HL-60/S4 treated with phorbol 12-myristate 13-acetate at 8.2 ng/mL for 4 days and 3 days (cell line): Measurements from ENCODE around the gene USP16.

ENCODE experiments used
- in situ Hi-C: fragments of 300-500 bp; cut with MboI; formaldehyde crosslinking; loops from 2 replicates; pipeline ENCODE4 v1.15.0; 2022; ENCODE audit warnings: low sequenced_read_pairs

USP16 gene

GRCh38 chr21:29082046-29082815 is 57.8 kb downstream of the USP16 start:
- in situ Hi-C loops: loop anchor here (10.0 kb wide), 1 partner anchor 293 kb away; no protein-coding TSS in a partner anchor

GRCh38 chr21:29083306-29083705 is 58.8 kb downstream of the USP16 start:
- in situ Hi-C loops: loop anchor here (10.0 kb wide), 1 partner anchor 291 kb away; no protein-coding TSS in a partner anchor

- in situ Hi-C loops: loop anchor here (10.0 kb wide), 1 partner anchor 290 kb away; no protein-coding TSS in a partner anchor
Observed at GRCh38 chr21:29084372-29084771, 59.9 kb downstream of the USP16 start.

- in situ Hi-C loops: loop anchor here (10.0 kb wide), 1 partner anchor 290 kb away; no protein-coding TSS in a partner anchor
Observed at GRCh38 chr21:29085106-29085752, 60.8 kb downstream of the USP16 start.

GRCh38 chr21:29091033-29091432 is 66.6 kb downstream of the USP16 start:
- in situ Hi-C loops: no loop called here

GRCh38 chr21:29092102-29092959 is 67.9 kb downstream of the USP16 start:
- in situ Hi-C loops: no loop called here

GRCh38 chr21:29096218-29097015 is 71.9 kb downstream of the USP16 start:
- in situ Hi-C loops: no loop called here

GRCh38 chr21:29098156-29098555 is 73.7 kb downstream of the USP16 start:
- in situ Hi-C loops: no loop called here

GRCh38 chr21:29102791-29103257 is 78.4 kb downstream of the USP16 start:
- in situ Hi-C loops: no loop called here
